DOHH2 (cell line): ENCODE results near the gene PRSS38.

Experiments
- CTCF ChIP-seq: fragments of 200-600 bp; sonication (generic); IDR thresholded peaks from one replicate; pipeline ENCODE4 v1.5.1; 2014; ENCODE audit warnings: antibody characterized with exemption, mild to moderate bottlenecking, low read depth, low read length; ENCODE audit not compliant: poor library complexity, severe bottlenecking
- EZH2phosphoT487 ChIP-seq: fragments of 200-600 bp; sonication (generic); IDR thresholded peaks from 2 replicates; pipeline ENCODE4 v1.6.1; 2017; ENCODE audit warnings: borderline replicate concordance, mild to moderate bottlenecking, antibody characterized with exemption, low read length, moderate library complexity, mixed read lengths

- no peak for TF ChIP-seq CTCF
- TF ChIP-seq EZH2phosphoT487 = no peak
These were observed 19.7 kb upstream of the PRSS38 start for GRCh38 chr1:227795732-227796131.
